Measurements from ENCODE around the gene KCTD17.

DNA sequence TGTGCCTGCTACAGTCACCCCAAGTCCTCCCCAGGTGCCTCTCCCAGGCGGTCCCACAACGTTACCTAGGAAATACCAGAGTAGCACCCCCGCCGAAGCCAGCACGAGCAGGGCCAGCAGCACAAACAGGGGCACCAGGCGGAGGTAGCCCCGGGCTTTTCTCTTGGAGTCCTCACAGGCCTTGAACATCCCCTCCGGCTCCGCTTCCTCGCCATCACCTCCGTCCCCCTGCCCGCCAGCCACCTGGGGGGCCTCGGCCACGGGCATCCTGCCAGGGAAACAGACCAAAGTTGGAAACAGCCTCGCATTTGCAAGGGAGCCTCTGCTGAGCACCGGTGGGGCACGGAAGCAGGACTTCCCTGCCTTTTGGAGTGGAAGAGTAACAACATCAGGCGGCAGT is 51.6 kb downstream of the KCTD17 start:
- TF ChIP-seq POLR2AphosphoS5 (IDR thresholded peaks at IDR 0.05; ENCODE audit: low read depth, low read length) (no peak), CTCF (IDR thresholded peaks at IDR 0.05) (no peak), TCF7L2 (IDR thresholded peaks at IDR 0.05; ENCODE audit: low read depth, low read length) (no peak), SIN3A (IDR thresholded peaks at IDR 0.05; ENCODE audit: borderline replicate concordance, insufficient read depth, low read depth, low read length) (no peak)
- TF ChIP-seq, protein P1, sequence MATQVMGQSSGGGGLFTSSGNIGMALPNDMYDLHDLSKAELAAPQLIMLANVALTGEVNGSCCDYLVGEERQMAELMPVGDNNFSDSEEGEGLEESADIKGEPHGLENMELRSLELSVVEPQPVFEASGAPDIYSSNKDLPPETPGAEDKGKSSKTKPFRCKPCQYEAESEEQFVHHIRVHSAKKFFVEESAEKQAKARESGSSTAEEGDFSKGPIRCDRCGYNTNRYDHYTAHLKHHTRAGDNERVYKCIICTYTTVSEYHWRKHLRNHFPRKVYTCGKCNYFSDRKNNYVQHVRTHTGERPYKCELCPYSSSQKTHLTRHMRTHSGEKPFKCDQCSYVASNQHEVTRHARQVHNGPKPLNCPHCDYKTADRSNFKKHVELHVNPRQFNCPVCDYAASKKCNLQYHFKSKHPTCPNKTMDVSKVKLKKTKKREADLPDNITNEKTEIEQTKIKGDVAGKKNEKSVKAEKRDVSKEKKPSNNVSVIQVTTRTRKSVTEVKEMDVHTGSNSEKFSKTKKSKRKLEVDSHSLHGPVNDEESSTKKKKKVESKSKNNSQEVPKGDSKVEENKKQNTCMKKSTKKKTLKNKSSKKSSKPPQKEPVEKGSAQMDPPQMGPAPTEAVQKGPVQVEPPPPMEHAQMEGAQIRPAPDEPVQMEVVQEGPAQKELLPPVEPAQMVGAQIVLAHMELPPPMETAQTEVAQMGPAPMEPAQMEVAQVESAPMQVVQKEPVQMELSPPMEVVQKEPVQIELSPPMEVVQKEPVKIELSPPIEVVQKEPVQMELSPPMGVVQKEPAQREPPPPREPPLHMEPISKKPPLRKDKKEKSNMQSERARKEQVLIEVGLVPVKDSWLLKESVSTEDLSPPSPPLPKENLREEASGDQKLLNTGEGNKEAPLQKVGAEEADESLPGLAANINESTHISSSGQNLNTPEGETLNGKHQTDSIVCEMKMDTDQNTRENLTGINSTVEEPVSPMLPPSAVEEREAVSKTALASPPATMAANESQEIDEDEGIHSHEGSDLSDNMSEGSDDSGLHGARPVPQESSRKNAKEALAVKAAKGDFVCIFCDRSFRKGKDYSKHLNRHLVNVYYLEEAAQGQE (IDR thresholded peaks at IDR 0.05; ENCODE audit: insufficient read depth in 1 of 2, low read depth in 2 of 2, low read length in 1 of 2), result no peak

All from Panc1 (cell line).